Right lobe of liver (tissue), 4 donors: ENCODE data around the gene SELENOV.

Experiments
- CTCF ChIP-seq, 4 donors: fragments of 200-600 bp in 3 of 4; fragments of 450-650 bp in 1 of 4; IDR thresholded peaks; one replicate each; pipeline versions ENCODE4 v1.5.1 to v1.8.0; 2016 to 2022; ENCODE audit warnings: antibody characterized with exemption in 4 of 4, mild to moderate bottlenecking in 2 of 4
- POLR2A ChIP-seq: fragments of 450-650 bp; IDR thresholded peaks from one replicate; pipeline ENCODE4 v1.6.1; 2017; ENCODE audit warnings: antibody characterized with exemption, mild to moderate bottlenecking
- donor health status: DM: no; HTN: no; CAD: no.
- donor health status: DM: no; HTN: no; CAD: no.
- donor health status: DM: no; HTN: yes; CAD: no.

GRCh38 chr19:39544226-39544903 lies 29.4 kb downstream of the SELENOV start:
- TF ChIP-seq CTCF (IDR thresholded peaks at IDR 0.05): no peak
- no peak for TF ChIP-seq POLR2A
